Heart left ventricle (tissue), 16 donors: ENCODE measurements around the gene TRIM24. TPM values are rescaled to one million over a fixed set of nuclear protein-coding genes. Genes with fewer than 3 reads are reported as not detected.

ENCODE experiments used
- ATAC-seq, 4 donors: fragments of 200-7000 bp; cut with Tn5 transposase; one replicate each; pipeline ENCODE4 v1.9.1; 2020 to 2022; ENCODE audit warnings: moderate library complexity in 4 of 4, mild to moderate bottlenecking in 3 of 4, moderate number of reproducible peaks in 1 of 4
- DNase-seq, 5 donors: peaks; one replicate each; pipeline ENCODE4 v3.0.0-alpha.2; 2020
- H3K27ac ChIP-seq, 12 donors: fragments of 200-600 bp; sonication (generic) in 4 of 12; one replicate each; pipeline versions ENCODE4 v1.5.0 to v1.8.0; 2016 to 2022; ENCODE audit warnings: mild to moderate bottlenecking in 2 of 12
- H3K27me3 ChIP-seq, 9 donors: fragments of 200-600 bp; sonication (generic) in 2 of 9; one replicate each; pipeline versions ENCODE4 v1.5.1 to v1.8.0; 2016 to 2022; ENCODE audit warnings: mild to moderate bottlenecking in 3 of 9
- H3K36me3 ChIP-seq, 9 donors: fragments of 200-600 bp; sonication (generic) in 2 of 9; one replicate each; pipeline versions ENCODE4 v1.5.0 to v1.8.0; 2018 to 2022; ENCODE audit warnings: mild to moderate bottlenecking in 2 of 9
- H3K4me1 ChIP-seq, 12 donors: fragments of 200-600 bp; sonication (generic) in 4 of 12; one replicate each; pipeline versions ENCODE4 v1.5.0 to v1.8.0; 2016 to 2022; ENCODE audit warnings: mild to moderate bottlenecking in 3 of 12
- H3K4me3 ChIP-seq, 12 donors: fragments of 200-600 bp; sonication (generic) in 4 of 12; one replicate each; pipeline versions ENCODE4 v1.5.0 to v1.8.0; 2017 to 2022; ENCODE audit warnings: mild to moderate bottlenecking in 9 of 12, moderate library complexity in 4 of 12
- H3K9me3 ChIP-seq, 12 donors: fragments of 200-600 bp; sonication (generic) in 4 of 12; one replicate each; pipeline versions ENCODE4 v1.5.0 to v1.8.0; 2016 to 2022; ENCODE audit warnings: mild to moderate bottlenecking in 1 of 12
- CTCF ChIP-seq, 12 donors: fragments of 200-600 bp; sonication (generic) in 4 of 12; IDR thresholded peaks; one replicate each; pipeline versions ENCODE4 v1.5.0 to v1.8.0; 2018 to 2022; ENCODE audit warnings: antibody characterized with exemption in 12 of 12, mild to moderate bottlenecking in 5 of 12
- POLR2A ChIP-seq, 2 donors: fragments of 450-650 bp; IDR thresholded peaks; one replicate each; pipeline ENCODE4 v1.6.1; 2017; ENCODE audit warnings: antibody characterized with exemption in 2 of 2, mild to moderate bottlenecking in 2 of 2, moderate library complexity in 2 of 2
- WGBS, 4 donors: extraction: QIAGEN DNeasy Blood & Tissue Kit in 2 of 4; methylation state at CpG; one replicate each; pipeline versions ENCODE4 v1.1.5 to v1.1.7; 2013 to 2018; 5-methylcytosine and 5-hydroxymethylcytosine counted together
- intact Hi-C, 10 donors: fragments of 100-400 bp; cut with DNase I; formaldehyde crosslinking; loops; one replicate each; pipeline versions ENCODE4 v1.11.1 to v1.14.2; 2022
- polyA plus RNA-seq, 2 donors: library from polyadenylated mRNA; stranded (reverse); fragments of 200-250 nt; gene quantifications; one replicate each; pipeline ENCODE4 v1.2.3, GENCODE V29; 2013
- total RNA-seq, 9 donors: library from RNA; depleted of rRNA in 2 of 9; stranded (reverse); fragments of >200 nt in 2 of 9; fragmentation: NEBNext Ultra II Directional in 3 of 9; extraction: Animal tissue kit (Norgen Biotek cat#: 25700) in 3 of 9; gene quantifications; one replicate each; pipeline versions ENCODE4 v1.1.0 to v1.2.4, GENCODE V29; 2016 to 2023
- donor health status: ischemic (EF 13 %, LVEDD 7.1; RV severe dilation, severe dysfunction).
- donor health status: healthy with polysubstance abuse.
- donor health status: DM: no; HTN: yes; CAD: no.
- donor health status: DM: no; HTN: no; CAD: no.
- donor health status: ischemic (EF 25% LVEDD 6.9; RV normal size, moderate dysfunction).
- donor health status: ischemic (EF 25% LVEDD 5.7; RV mildly dilated, moderate dysfunction).
- donor health status: healthy.
- donor health status: DM: yes; HTN: yes; CAD: no.
- donor health status: ischemic (EF 35%, LVEDD 5.7; RV mildly dilated, moderate dysfunction).
- donor health status: nonischemic (EF 11% LVEDD 7.7; RV severe dilation, severe dysfunction).
- donor health status: DM: yes; HTN: yes; CAD: no.
- donor health status: PGD.
- donor health status: ischemic (EF 29% LVEDD 5.4; RV normal size, mild dysfunction).
- donor health status: nonischemic (EF 23%, LVEDD 6.1; RV moderate dilation, normal function).

The TRIM24 gene
- total and polyA plus RNA-seq, 11 donors = 9.0 to 27.2 (median 16.8) TPM

DNA sequence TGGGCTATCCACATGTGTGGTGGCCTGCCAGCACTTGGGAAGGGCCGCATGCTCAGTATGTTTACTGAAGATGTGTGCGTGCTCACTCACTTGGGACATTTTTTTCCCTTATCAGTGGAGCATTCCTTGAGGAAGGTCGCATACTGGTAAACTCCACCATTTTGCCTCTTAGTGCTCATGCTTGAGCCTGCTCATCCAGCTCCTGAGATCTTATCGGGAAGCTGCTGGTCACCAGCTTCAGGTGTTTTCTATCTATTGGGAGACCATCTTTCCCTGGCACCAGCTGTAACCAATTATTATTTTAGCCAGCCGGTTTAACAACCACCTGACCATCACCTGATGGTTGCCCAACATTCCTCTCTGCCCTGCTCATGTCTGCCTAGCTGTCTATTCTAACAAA lies 35.0 kb upstream of the TRIM24 start:
- no peak for DNase-seq
- no peak overlapping the region for H3K4me3 ChIP-seq
- H3K4me1 ChIP-seq = no peaks in the 10 kb centered on the region
- 94 to 97% (median 95%) methylated on average over 5 of the region's 5 CpGs for WGBS, 4 donors
- H3K27me3 ChIP-seq = no peaks in the 10 kb centered on the region
- peaks cover 0 to 28% (median 16%) of the 10 kb centered on the region in 12 donors for H3K9me3 ChIP-seq
- no peak for TF ChIP-seq CTCF (IDR thresholded peaks at IDR 0.05)
- TF ChIP-seq POLR2A (IDR thresholded peaks at IDR 0.05) = no peak
- H3K27ac ChIP-seq = no peak overlapping the region
- ATAC-seq = no peak
- intact Hi-C loops = no loop called here
- no peaks in the 10 kb centered on the region for H3K36me3 ChIP-seq

DNA sequence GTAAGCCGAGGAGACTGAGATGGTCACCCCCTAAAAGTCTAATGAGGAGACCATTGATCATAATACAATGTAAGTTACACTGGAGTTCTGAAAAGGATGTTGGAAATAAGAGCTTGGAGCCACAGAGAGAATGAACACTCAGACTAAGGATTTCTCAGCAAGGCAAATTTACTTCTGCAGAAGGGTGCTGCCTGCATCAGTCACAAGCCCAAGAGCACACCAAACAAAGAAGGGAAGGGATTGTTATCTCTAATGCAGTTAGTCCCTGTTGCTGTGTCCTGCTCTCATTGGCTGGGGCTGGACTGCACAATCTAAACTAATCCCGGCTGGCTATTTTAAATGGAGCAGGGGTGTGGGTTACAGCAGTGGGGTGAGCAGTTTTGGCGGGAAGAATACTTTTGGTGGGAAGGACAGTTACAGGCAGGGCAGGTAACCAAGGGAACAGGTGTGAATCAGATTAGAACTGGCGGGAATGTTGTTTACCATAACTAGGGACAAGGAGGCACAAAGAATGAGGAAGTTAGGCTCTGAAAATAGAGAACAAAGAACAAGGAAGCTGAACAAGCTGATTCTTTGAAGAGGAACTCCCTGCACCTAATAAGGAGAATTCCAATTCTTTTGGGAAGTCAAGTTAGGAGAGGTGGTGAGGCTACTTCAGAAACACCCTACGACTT lies 30.3 kb upstream of the TRIM24 start:
- ATAC-seq (no peak), DNase-seq (no peak)
- TF ChIP-seq CTCF (IDR thresholded peaks at IDR 0.05) = no peak
- intact Hi-C loops = loop anchor here in 1 of 10 donors (10.0 kb wide), 1 partner anchor 305 kb away; no protein-coding TSS in a partner anchor
- Histone ChIP-seq H3K9me3 (peaks cover 0 to 48% (median 24%) of the 10 kb centered on the region in 12 donors), H3K36me3 (no peaks in the 10 kb centered on the region), H3K4me3 (no peak overlapping the region), H3K27ac (no peak overlapping the region), H3K4me1 (no peaks in the 10 kb centered on the region), H3K27me3 (no peaks in the 10 kb centered on the region)
- WGBS, 4 donors = 92 to 97% (median 94%) methylated on average over 5 of the region's 5 CpGs

GRCh38 chr7:138431517-138431916 lies 28.5 kb upstream of the TRIM24 start:
- H3K4me1 ChIP-seq = no peaks in the 10 kb centered on the region
- H3K4me3 ChIP-seq = no peak overlapping the region
- no peaks in the 10 kb centered on the region for H3K36me3 ChIP-seq
- WGBS, 4 donors = 77 to 96% (median 80%) methylated on average over 2 of the region's 2 CpGs
- H3K27ac ChIP-seq = no peak overlapping the region
- DNase-seq = no peak
- H3K27me3 ChIP-seq = no peaks in the 10 kb centered on the region
- H3K9me3 ChIP-seq = peaks cover 0 to 48% (median 24%) of the 10 kb centered on the region in 12 donors
- no peak for ATAC-seq
- no peak for TF ChIP-seq CTCF (IDR thresholded peaks at IDR 0.05)
- TF ChIP-seq POLR2A (IDR thresholded peaks at IDR 0.05) = no peak
- intact Hi-C loops = loop anchor here in 1 of 10 donors (10.0 kb wide), 1 partner anchor 303 kb away; no protein-coding TSS in a partner anchor

DNA sequence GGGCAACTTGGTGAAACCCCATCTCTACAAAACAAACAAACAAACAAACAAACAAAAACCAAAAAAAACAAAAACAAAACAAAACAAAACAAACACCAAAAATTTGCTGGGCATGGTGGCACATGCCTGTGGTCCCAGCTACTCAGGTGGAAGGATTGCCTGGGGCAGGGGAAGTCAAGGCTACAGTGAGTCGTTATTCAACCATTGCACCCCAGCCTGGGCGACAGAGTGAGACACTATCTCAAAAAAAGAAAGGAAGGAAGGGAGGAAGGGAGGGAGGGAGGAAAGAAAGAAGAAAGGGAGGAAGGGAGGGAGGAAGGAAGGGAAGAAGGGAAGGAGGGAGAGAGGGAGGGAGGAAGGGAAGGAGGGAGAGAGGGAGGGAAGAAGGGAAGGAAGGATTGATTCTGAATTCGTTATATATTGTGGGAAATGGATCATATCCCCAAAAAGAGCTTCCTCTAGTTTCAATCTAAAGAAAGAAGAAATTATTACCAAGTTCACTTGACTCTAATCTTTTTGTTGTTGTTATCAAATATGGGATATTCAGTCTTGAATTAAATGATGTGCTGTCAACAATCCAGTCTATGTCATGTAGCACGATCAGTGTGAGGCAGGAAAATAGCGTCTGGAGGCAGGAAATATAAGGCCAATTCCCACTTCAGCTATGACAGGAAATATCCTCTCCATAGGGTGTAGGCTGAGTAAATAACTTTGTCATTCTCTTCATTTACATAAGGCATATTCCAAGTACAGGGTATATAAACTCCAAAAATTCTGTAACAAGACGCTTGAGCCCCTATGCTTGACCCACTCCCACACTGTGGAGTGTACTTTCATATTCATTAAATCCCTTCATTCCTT lies 26.2 kb upstream of the TRIM24 start:
- intact Hi-C loops = loop anchor here in 1 of 10 donors (10.0 kb wide), 1 partner anchor 301 kb away; no protein-coding TSS in a partner anchor
- H3K4me1 ChIP-seq = no peaks in the 10 kb centered on the region
- peaks cover 0 to 34% (median 20%) of the 10 kb centered on the region in 12 donors for H3K9me3 ChIP-seq
- no peaks in the 10 kb centered on the region for H3K36me3 ChIP-seq
- DNase-seq = no peak
- 57 to 69% (median 62%) methylated on average over 5 to 6 of the region's 6 CpGs for WGBS, 4 donors
- H3K27ac ChIP-seq = no peak overlapping the region
- no peaks in the 10 kb centered on the region for H3K27me3 ChIP-seq
- TF ChIP-seq CTCF (IDR thresholded peaks at IDR 0.05) (no peak), POLR2A (IDR thresholded peaks at IDR 0.05) (no peak)
- H3K4me3 ChIP-seq = no peak overlapping the region
- ATAC-seq = no peak
